ENCODE data around the gene AFF1. TPM values are rescaled to one million over a fixed set of nuclear protein-coding genes. Genes with fewer than 3 reads are reported as not detected.

Gene AFF1
- total RNA-seq, 1 experiment from 2014 or later: 61.9 TPM

DNA sequence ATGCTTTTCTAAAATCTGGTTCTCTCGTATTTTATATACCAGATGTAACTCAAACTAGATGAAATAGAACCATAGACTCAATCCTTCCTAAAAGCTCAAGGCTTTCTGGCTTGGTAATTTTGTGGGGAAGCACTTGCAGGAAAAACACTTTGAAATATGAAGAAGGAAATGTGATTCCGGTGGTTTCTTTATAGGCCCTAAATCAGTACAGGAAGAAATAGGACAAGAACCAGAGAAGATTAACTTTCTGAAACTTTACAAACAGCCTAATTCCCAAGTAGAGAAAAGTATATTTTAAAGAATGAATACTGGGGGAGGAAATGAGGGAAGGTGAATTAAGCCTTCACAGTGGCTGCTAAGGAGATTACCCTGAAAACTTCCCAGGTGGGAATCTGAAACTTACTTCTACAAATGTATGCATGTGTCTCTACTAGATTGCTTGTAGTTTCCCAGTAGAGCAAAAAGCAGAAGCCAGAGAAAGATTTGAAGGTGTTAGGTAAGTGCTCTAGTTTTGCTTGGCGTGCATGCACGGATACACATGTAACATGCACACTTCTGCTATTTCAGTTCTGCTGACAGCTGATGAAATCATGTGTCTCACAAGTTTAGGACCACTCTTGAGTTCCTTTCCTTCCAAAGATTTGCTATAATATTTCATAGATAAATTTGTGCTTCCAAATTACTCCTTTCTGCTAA, 92.1 kb downstream of the AFF1 start:
- ChIA-PET CTCF (no interaction called here), POLR2A (interaction anchor here (0.8 kb wide), 1 partner anchor 105 kb away, joined by 3 read pairs; no protein-coding TSS in a partner anchor)
- Mint-ChIP-seq H3K4me3 (ENCODE audit: unreplicated experiment) (no peak overlapping the region), H3K27ac (ENCODE audit: low read depth, unreplicated experiment) (peak overlapping the region; percentile 19), H3K36me3 (ENCODE audit: insufficient read depth, unreplicated experiment) (peaks cover 15% of the 10 kb centered on the region), H3K4me1 (ENCODE audit: insufficient read depth, unreplicated experiment) (peaks cover 30% of the 10 kb centered on the region), H3K9me3 (ENCODE audit: unreplicated experiment) (no peaks in the 10 kb centered on the region), H3K27me3 (ENCODE audit: insufficient read depth, unreplicated experiment) (no peaks in the 10 kb centered on the region)
- intact Hi-C loops (cut with micrococcal nuclease): no loop called here
- no TSS peak for BruUV-seq (replicated peaks)
- TF ChIP-seq, protein P1, sequence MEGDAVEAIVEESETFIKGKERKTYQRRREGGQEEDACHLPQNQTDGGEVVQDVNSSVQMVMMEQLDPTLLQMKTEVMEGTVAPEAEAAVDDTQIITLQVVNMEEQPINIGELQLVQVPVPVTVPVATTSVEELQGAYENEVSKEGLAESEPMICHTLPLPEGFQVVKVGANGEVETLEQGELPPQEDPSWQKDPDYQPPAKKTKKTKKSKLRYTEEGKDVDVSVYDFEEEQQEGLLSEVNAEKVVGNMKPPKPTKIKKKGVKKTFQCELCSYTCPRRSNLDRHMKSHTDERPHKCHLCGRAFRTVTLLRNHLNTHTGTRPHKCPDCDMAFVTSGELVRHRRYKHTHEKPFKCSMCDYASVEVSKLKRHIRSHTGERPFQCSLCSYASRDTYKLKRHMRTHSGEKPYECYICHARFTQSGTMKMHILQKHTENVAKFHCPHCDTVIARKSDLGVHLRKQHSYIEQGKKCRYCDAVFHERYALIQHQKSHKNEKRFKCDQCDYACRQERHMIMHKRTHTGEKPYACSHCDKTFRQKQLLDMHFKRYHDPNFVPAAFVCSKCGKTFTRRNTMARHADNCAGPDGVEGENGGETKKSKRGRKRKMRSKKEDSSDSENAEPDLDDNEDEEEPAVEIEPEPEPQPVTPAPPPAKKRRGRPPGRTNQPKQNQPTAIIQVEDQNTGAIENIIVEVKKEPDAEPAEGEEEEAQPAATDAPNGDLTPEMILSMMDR (IDR thresholded peaks at IDR 0.05; ENCODE audit: unreplicated experiment): no peak
- no peak for DNase-seq (ENCODE audit: unreplicated experiment)

DNA sequence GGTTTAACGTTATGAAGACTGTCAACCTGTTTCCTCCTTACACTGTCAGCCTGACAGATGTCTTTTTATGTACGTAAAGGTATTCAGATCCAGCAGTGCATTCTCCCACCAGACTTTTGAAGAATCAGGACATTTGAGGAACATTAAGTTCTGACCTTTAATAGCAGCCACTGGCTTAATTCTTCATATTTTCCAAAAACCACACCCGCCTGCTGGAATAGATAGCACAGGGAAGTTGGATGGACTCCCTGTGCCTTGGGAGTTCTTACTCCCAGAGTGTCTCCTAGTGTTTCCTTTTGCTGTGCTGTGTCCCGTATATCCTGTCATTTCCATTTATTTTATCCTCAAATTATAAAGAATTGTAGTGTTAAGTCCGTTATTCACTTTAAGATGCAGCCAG, 94.5 kb downstream of the AFF1 start:
- Mint-ChIP-seq H3K9me3 (ENCODE audit: unreplicated experiment) (no peaks in the 10 kb centered on the region), H3K36me3 (ENCODE audit: insufficient read depth, unreplicated experiment) (peaks cover 12% of the 10 kb centered on the region), H3K4me1 (ENCODE audit: insufficient read depth, unreplicated experiment) (peaks cover 20% of the 10 kb centered on the region), H3K27me3 (ENCODE audit: insufficient read depth, unreplicated experiment) (no peaks in the 10 kb centered on the region), H3K27ac (ENCODE audit: low read depth, unreplicated experiment) (peak overlapping the region; percentile 67), H3K4me3 (ENCODE audit: unreplicated experiment) (no peak overlapping the region)
- BruUV-seq (replicated peaks): no TSS peak
- TF ChIP-seq, protein P1 (IDR thresholded peaks at IDR 0.05; ENCODE audit: unreplicated experiment): no peak
- POLR2A ChIA-PET: interaction anchor here (1.9 kb wide), 1 partner anchor 14 kb away, joined by 10 read pairs; no protein-coding TSS in a partner anchor
- CTCF ChIA-PET: no interaction called here
- no peak for DNase-seq (ENCODE audit: unreplicated experiment)
- intact Hi-C loops (cut with micrococcal nuclease): no loop called here

DNA sequence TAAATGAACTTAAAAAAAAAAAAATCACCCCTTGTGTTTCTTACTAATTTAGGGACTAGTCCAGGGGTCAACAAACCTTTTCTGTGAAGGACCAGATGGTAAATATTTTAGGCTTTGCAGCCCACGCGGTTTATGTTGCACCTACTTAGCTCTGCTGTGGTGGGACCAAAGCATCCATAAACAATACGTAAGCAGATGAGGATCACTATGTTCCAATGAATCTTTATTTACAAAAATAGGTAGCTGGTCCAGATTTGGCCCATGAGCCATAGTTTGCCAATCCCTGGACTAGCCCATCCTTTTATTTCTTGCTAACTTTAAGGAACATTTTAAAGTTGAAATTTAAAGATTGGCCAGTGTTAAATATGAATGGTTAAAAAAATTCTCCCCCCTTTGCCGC, 95.3 kb downstream of the AFF1 start:
- BruUV-seq (replicated peaks): no TSS peak
- no peak for DNase-seq (ENCODE audit: unreplicated experiment)
- H3K36me3 Mint-ChIP-seq (ENCODE audit: insufficient read depth, unreplicated experiment): peaks cover 12% of the 10 kb centered on the region
- CTCF ChIA-PET: interaction anchor here (0.6 kb wide), 1 partner anchor 179 kb away, joined by 3 read pairs; no protein-coding TSS in a partner anchor
- POLR2A ChIA-PET: interaction anchor here (0.7 kb wide), 1 partner anchor 19 kb away, joined by 3 read pairs; no protein-coding TSS in a partner anchor
- peak overlapping the region; percentile 67 for H3K27ac Mint-ChIP-seq (ENCODE audit: low read depth, unreplicated experiment)
- H3K27me3 Mint-ChIP-seq (ENCODE audit: insufficient read depth, unreplicated experiment): no peaks in the 10 kb centered on the region
- TF ChIP-seq, protein P1 (IDR thresholded peaks at IDR 0.05; ENCODE audit: unreplicated experiment): no peak
- intact Hi-C loops (cut with micrococcal nuclease): no loop called here
- peaks cover 20% of the 10 kb centered on the region for H3K4me1 Mint-ChIP-seq (ENCODE audit: insufficient read depth, unreplicated experiment)
- no peaks in the 10 kb centered on the region for H3K9me3 Mint-ChIP-seq (ENCODE audit: unreplicated experiment)
- no peak overlapping the region for H3K4me3 Mint-ChIP-seq (ENCODE audit: unreplicated experiment)

DNA sequence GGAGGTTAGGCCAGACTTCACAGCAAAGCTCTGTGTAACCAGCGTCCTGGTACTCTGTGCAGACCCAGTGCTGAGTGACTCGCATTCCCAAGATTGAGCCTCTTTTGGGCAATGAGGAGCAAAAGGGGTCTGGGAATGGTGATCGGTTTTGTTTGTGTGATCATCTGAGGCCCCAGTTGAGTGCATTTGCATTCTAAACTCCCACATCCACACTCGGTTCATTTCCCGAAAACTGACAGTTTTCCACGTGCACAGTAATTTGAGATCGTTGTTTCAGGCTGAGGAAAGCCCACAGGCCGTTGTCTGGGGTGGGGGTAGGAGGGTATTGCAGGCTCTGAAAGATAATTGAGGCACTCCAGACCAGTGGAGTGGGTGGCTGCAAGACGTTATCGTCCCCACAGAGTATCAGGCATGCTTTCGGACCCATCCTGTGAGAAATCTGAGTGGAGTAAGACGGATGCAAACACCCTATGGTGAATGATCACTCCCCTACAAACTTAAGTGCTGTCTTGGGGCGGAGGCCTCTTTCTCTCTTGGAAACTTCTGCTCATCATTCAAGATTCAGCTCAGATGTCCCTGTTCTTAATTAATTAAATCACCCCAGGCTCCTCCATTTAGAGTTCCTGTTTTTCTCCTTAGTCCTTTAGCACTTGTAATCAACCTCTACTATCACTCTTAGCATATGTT, 96.1 kb downstream of the AFF1 start:
- intact Hi-C loops (cut with micrococcal nuclease): no loop called here
- BruUV-seq (replicated peaks): no TSS peak
- CTCF ChIA-PET: interaction anchor here (0.6 kb wide), 1 partner anchor 178 kb away, joined by 3 read pairs; no protein-coding TSS in a partner anchor
- DNase-seq (ENCODE audit: unreplicated experiment): no peak
- Mint-ChIP-seq H3K9me3 (ENCODE audit: unreplicated experiment) (no peaks in the 10 kb centered on the region), H3K36me3 (ENCODE audit: insufficient read depth, unreplicated experiment) (peaks cover 7% of the 10 kb centered on the region), H3K27me3 (ENCODE audit: insufficient read depth, unreplicated experiment) (no peaks in the 10 kb centered on the region), H3K4me1 (ENCODE audit: insufficient read depth, unreplicated experiment) (peaks cover 20% of the 10 kb centered on the region), H3K4me3 (ENCODE audit: unreplicated experiment) (no peak overlapping the region), H3K27ac (ENCODE audit: low read depth, unreplicated experiment) (no peak overlapping the region)
- POLR2A ChIA-PET: interaction anchor here (0.6 to 2.7 kb wide), 3 partner anchors 14 to 103 kb away, joined by 3 to 13 read pairs (median 5); no protein-coding TSS in a partner anchor
- TF ChIP-seq, protein P1 (IDR thresholded peaks at IDR 0.05; ENCODE audit: unreplicated experiment): no peak

All from MCF 10A (cell line).